Skin of body (tissue), 2 donors: ENCODE data around the gene IVD. TPM values are rescaled to one million over a fixed set of nuclear protein-coding genes. Genes with fewer than 3 reads are reported as not detected.

ENCODE experiments used
- DNase-seq: peaks from one replicate; lab custom pipeline; 2025; lab: John Stamatoyannopoulos, UW
- total RNA-seq: library from RNA; depleted of rRNA; stranded (reverse); fragments of >200 nt; gene quantifications from one replicate; pipeline ENCODE4 v1.2.3, GENCODE V29; 2014

The IVD gene
- 33.9 TPM for total RNA-seq

- DNase-seq = peak; percentile 90
Measured at GRCh38 chr15:40405501-40406381, at the start of gene IVD. IVD (plus strand) TSS chr15:40405795; CDS start chr15:40405828, 33 bp downstream.

- no peak for DNase-seq
Measured at GRCh38 chr15:40355976-40356585, 49.5 kb upstream of the IVD start.

GRCh38 chr15:40357246-40357645 is 48.3 kb upstream of the IVD start:
- no peak for DNase-seq

- peak; percentile 49 for DNase-seq
Measured at GRCh38 chr15:40357723-40358470, 47.7 kb upstream of the IVD start, which contains the start of gene DISP2. DISP2 (plus strand) TSS chr15:40358219; CDS start chr15:40358322, 103 bp downstream.

GRCh38 chr15:40358471-40359353 is 46.9 kb upstream of the IVD start:
- DNase-seq = no peak

- no peak for DNase-seq
Measured at GRCh38 chr15:40360015-40360414, 45.6 kb upstream of the IVD start.

- DNase-seq = no peak
Measured at GRCh38 chr15:40361640-40362039, 44.0 kb upstream of the IVD start.

- no peak for DNase-seq
Measured at GRCh38 chr15:40363611-40364010, 42.0 kb upstream of the IVD start.

- DNase-seq = no peak
Measured at GRCh38 chr15:40364251-40364650, 41.3 kb upstream of the IVD start.

- no peak for DNase-seq
Measured at GRCh38 chr15:40365016-40365415, 40.6 kb upstream of the IVD start.

- DNase-seq = no peak
Measured at GRCh38 chr15:40365624-40366456, 39.8 kb upstream of the IVD start.

- no peak for DNase-seq
Measured at GRCh38 chr15:40366457-40367370, 38.9 kb upstream of the IVD start.

GRCh38 chr15:40367371-40367685 is 38.3 kb upstream of the IVD start:
- DNase-seq = no peak

GRCh38 chr15:40367686-40368611 is 37.6 kb upstream of the IVD start:
- DNase-seq = peak; percentile 76

GRCh38 chr15:40368719-40369473 is 36.7 kb upstream of the IVD start:
- DNase-seq = no peak

GRCh38 chr15:40369474-40369869 is 36.1 kb upstream of the IVD start:
- no peak for DNase-seq

GRCh38 chr15:40369971-40370370 is 35.6 kb upstream of the IVD start:
- no peak for DNase-seq
